ACHN (cell line): ENCODE measurements around the gene CCDC192.

Source experiments
- DNase-seq: peaks from one replicate; pipeline ENCODE4 v3.0.0-alpha.2; 2015
- in situ Hi-C: cut with HindIII; loops from 2 replicates; pipeline ENCODE4 v1.10.0; 2017; ENCODE audit warnings: low sequenced_read_pairs, low pct_ligation_motif_present, low pct_unique_long_range_greater_than_20kb

CCDC192 gene

DNA sequence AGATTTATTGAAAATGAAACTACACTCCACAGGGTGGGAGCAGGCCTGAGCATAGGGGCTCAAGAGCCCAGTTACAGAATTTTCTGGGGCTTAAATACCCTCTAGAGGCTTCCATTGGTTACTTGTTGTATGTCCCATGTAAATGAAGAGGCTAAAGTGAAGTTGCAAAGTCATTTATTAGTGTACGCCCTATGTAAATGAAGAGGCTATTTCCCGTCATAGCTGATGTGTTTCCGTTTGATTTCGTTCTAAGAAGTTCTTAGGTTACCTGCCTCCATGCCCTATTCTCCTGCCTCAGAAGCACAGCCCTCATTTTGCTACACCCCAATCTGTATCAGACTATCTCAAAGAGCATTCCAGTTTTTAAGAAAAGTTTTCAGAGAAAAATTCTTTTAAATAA lies 273.3 kb downstream of the CCDC192 start:
- in situ Hi-C loops = no loop called here
- no peak for DNase-seq

DNA sequence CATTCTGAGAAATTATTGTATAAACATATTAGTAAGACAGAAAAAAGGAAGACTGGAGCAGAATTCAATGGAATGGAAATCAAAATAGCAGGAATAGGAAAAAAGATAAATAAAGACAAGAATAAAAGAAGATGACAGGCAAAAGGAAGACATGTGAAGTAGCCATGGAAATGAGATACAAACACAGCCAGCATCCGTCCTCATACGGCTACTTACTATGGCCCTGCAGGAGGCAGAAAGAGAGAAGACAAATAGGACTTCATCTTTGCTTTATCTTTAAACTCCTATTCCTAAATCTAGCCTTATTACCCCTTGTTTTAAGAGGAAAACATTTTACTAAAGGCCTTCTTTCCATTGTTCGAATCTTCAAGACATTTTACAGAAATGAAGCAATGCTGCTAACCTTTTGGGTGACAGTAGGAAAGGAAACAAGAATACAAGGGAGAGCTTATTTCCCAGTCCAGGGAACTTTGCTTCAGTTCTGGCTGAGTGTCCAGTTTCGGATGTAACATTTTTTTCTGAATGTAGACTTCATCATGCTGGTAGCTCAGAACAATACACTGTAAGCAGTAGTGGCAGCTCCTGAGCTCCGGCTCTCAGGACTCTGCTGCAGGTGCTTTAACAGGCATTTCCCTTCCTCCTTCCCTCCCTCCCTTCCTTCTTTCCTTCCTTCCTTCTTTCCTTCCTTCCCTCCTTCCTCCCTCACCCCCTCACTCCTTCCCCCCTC lies 274.0 kb downstream of the CCDC192 start:
- in situ Hi-C loops = no loop called here
- no peak for DNase-seq

DNA sequence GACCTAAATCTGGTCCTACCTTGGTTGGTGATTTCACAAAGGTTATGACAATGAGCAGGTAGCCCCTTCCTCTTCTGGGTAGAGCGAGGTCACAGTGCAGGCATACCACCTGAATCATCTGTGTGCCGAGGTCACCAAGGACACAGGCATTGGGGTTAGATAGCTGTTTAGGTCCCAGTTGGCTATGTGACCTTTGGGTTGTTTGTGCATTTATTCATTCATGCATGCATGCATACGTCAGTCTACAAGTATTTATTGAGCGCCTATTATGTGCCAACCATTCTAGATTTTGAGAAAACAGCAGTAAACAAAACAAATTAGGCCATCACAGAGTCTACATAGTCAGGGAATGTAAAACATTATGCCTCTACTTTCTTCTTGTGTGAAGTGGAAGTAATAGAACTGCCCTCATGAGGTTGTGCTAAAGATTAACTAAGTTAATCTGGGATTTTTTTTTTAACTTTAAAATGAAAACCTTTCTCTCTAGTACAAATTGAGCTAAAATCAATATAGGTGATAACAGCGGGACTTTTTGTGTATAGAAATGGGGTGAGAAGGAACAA lies 275.6 kb downstream of the CCDC192 start:
- DNase-seq = no peak
- in situ Hi-C loops = no loop called here

DNA sequence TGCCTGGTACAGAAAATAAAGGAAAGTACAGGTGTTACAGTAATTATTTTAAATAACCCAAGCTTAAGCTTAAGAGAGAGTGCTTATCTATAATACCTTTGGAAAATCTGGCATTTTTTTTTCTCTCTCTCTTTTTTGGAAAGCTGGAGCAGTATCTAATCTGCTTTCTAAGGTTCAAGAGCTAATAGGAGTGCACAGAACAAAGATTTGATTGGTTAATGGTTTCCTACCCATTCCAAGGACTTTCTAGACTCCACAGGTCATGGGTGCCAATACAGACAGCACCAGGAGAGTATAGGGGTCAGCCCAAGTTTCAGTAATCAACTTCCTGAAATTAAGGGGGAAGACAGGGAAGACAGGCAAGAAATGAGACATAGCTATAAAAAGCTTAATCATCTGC lies 276.3 kb downstream of the CCDC192 start:
- in situ Hi-C loops = no loop called here
- DNase-seq = no peak

DNA sequence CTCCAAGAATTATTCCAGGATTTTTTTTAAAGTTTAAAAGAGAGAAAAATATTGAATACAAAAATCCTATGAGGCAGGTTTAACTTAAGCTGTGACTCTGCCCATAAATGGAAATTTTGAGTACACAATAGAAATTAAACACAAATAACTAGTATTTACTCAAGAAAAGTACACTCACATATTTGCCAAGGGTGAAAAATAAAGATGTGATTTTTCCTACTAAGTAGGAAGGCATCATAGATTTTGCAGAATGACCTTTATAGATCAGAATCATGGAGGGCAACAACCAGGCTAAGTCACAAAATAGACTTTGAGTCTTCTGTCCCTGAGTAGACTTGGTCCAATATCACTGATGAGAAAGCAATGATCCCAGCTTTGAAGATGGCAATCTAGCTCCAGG lies 277.7 kb downstream of the CCDC192 start:
- no peak for DNase-seq
- in situ Hi-C loops = no loop called here

DNA sequence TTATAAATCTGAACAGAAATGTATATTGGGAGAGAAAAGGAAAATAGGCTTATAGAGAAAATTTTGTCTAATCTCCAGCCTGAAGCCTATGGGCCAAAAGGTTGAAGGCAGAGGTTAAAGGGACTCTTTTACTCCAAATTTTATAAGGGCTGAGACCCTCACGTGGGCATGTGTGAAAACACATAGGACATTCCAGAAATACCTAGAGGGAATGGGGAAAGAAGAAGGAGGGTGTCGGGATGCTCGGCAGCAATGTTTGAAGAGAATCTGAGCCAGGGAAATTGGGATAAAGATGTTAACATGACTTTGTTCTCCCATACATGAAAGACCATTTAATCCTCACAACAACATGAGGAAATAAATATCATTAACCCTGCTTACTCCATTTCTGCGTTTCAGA lies 278.3 kb downstream of the CCDC192 start:
- DNase-seq = no peak
- in situ Hi-C loops = no loop called here

DNA sequence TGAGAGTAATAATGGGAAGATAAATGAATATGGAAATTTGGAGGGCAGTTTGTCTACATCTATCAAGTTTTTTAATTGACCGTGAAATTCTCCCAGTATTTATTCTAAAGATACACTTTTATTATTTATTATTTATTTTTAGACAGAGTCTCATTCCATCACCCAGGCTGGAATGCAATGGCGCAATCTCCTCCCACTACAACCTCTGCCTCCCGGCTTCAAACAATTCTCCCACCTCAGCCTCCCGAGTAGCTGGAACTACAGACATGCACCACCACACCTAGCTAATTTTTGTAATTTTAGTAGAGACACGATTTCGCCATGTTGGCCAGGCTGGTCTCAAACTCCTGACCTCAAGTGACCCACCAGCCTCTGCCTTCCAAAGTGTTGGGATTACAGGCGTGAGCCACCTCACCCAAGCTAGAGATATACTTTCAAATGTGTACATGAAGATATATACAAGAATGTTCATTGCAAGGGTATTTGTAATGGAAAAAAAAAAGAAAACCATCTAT lies 282.7 kb downstream of the CCDC192 start:
- DNase-seq = no peak
- in situ Hi-C loops = no loop called here

DNA sequence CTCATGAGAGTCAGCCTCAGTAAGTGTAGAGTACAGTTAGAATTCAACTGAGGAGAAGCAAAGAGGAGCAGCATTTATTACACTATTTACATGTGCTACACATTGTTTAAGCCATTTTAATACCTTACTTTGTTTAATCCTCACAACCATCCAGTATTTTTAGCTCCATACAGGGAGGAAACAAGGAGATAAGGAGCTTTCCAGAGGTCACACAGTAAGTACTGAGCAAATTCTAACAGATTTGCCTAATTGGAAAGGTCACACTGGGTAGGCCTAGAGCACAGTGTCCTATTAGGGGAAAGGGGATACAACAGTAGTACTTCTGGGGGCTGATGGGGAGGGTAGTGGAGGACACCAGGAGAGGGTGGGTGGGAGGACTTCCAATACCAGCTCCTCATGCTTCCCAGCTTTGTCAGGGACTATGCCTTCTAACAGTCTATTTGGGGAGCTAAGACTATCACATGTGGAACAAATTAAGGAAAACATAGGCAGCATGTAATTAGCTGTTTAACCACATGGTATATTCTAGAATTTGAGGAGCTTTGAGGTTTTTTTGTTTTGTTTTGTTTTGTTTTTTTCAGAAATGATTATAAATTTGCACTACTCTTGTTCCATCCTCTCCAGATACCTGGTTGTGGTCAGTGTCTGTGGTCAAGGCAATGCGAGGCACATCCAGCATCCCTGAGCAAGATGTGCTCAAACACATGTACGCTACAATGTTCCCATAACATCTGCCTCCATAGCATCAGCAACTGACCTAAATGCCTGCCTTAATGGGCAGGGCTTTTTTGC lies 284.4 kb downstream of the CCDC192 start:
- in situ Hi-C loops = no loop called here
- no peak for DNase-seq

DNA sequence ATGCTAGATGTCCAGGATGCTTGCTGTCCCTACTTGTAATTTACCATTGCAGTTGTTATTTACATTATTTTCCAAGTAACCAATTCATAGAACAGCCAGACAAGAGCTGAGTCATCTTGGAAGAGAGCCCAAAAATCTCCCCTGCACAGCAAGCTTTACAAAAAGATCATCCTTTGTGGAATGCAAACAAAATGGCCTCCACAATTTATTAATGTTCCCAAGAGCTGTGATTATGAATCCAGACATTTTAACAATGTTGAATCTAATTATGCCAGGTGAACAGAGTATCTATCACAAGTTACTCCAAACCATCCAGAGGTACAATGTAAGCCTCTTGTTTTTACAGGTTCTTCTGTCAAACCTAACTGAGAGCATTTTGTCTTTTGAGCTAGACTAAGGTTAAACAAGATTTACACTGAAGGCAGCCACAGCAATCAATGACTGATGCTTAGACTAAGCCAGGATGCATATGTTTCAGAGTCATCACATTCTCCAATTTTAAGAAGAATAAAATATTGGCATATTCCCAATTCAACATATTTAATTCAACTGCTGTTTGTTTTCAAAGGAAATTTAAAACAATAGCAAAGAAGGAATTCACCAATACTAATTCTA lies 285.1 kb downstream of the CCDC192 start:
- DNase-seq = peak; percentile 54
- in situ Hi-C loops = no loop called here
